Activated naive CD8-positive, alpha-beta T cell treated with anti-CD3 and anti-CD28 coated beads for 36 hours (primary cell): ENCODE data around the gene GGCX. TPM values are rescaled to one million over a fixed set of nuclear protein-coding genes. Genes with fewer than 3 reads are reported as not detected.
"Not testable (repeated sequence)": the region's sequence is repeated elsewhere in the genome, so short reads cannot be mapped to it uniquely, and the experiment has no call there.

Experiments used
- DNase-seq: peaks from one replicate; pipeline ENCODE4 v3.0.0; 2021
- H3K27ac Mint-ChIP-seq: one replicate; pipeline ENCODE4 v1.8.0; 2022; ENCODE audit warnings: mild to moderate bottlenecking, moderate library complexity, mixed read lengths
- H3K27me3 Mint-ChIP-seq: one replicate; pipeline ENCODE4 v1.8.0; 2022; ENCODE audit warnings: mild to moderate bottlenecking, mixed read lengths
- H3K36me3 Mint-ChIP-seq: one replicate; pipeline ENCODE4 v1.8.0; 2021; ENCODE audit warnings: mild to moderate bottlenecking, mixed read lengths
- H3K4me1 Mint-ChIP-seq: one replicate; pipeline ENCODE4 v1.8.0; 2021; ENCODE audit warnings: mixed read lengths
- H3K4me3 Mint-ChIP-seq: one replicate; pipeline ENCODE4 v1.8.0; 2022; ENCODE audit warnings: mild to moderate bottlenecking, moderate library complexity, mixed read lengths
- H3K9me3 Mint-ChIP-seq: one replicate; pipeline ENCODE4 v1.8.0; 2022; ENCODE audit warnings: mixed read lengths
- total RNA-seq, 2 experiments: library from RNA; stranded (reverse); gene quantifications; one replicate each; pipeline ENCODE4 v1.2.3, GENCODE V29; 2021

The GGCX gene
- total RNA-seq, 2 experiments from 2014 or later = 19.6 to 19.9 TPM

- peak overlapping the region; percentile 95 for H3K27ac Mint-ChIP-seq
- peaks cover 40% of the 10 kb centered on the region for H3K4me1 Mint-ChIP-seq
- H3K27me3 Mint-ChIP-seq, DNase-seq, H3K36me3 Mint-ChIP-seq, H3K9me3 Mint-ChIP-seq: not testable (repeated sequence)
- H3K4me3 Mint-ChIP-seq = peak overlapping the region; percentile 98
Observed at GRCh38 chr2:85560403-85560726, 928 bp downstream of the GGCX start.

- peaks cover 5% of the 10 kb centered on the region for H3K36me3 Mint-ChIP-seq
- no peak overlapping the region for H3K4me3 Mint-ChIP-seq
- no peaks in the 10 kb centered on the region for H3K9me3 Mint-ChIP-seq
- H3K27me3 Mint-ChIP-seq = no peaks in the 10 kb centered on the region
- peaks cover 33% of the 10 kb centered on the region for H3K4me1 Mint-ChIP-seq
- DNase-seq = no peak
- no peak overlapping the region for H3K27ac Mint-ChIP-seq
Observed at GRCh38 chr2:85558160-85558559, 3.1 kb downstream of the GGCX start.

GRCh38 chr2:85557130-85557529 is 4.2 kb downstream of the GGCX start:
- H3K9me3 Mint-ChIP-seq = no peaks in the 10 kb centered on the region
- no peaks in the 10 kb centered on the region for H3K27me3 Mint-ChIP-seq
- no peak overlapping the region for H3K4me3 Mint-ChIP-seq
- H3K27ac Mint-ChIP-seq = no peak overlapping the region
- peaks cover 29% of the 10 kb centered on the region for H3K4me1 Mint-ChIP-seq
- peaks cover 5% of the 10 kb centered on the region for H3K36me3 Mint-ChIP-seq
- no peak for DNase-seq

- H3K27me3 Mint-ChIP-seq = no peaks in the 10 kb centered on the region
- DNase-seq = no peak
- no peaks in the 10 kb centered on the region for H3K9me3 Mint-ChIP-seq
- no peak overlapping the region for H3K4me3 Mint-ChIP-seq
- H3K36me3 Mint-ChIP-seq = peaks cover 11% of the 10 kb centered on the region
- H3K27ac Mint-ChIP-seq = no peak overlapping the region
- peaks cover 18% of the 10 kb centered on the region for H3K4me1 Mint-ChIP-seq
Observed at GRCh38 chr2:85554980-85555612, 6.2 kb downstream of the GGCX start.

GRCh38 chr2:85553184-85553583 is 8.1 kb downstream of the GGCX start:
- Mint-ChIP-seq H3K9me3 (no peaks in the 10 kb centered on the region), H3K4me3 (no peak overlapping the region), H3K36me3 (peaks cover 8% of the 10 kb centered on the region), H3K4me1 (peaks cover 1% of the 10 kb centered on the region), H3K27ac (no peak overlapping the region), H3K27me3 (no peaks in the 10 kb centered on the region)
- DNase-seq = no peak

- Mint-ChIP-seq H3K9me3 (no peaks in the 10 kb centered on the region), H3K27ac (no peak overlapping the region), H3K36me3 (peaks cover 8% of the 10 kb centered on the region), H3K4me3 (no peak overlapping the region), H3K4me1 (no peaks in the 10 kb centered on the region), H3K27me3 (no peaks in the 10 kb centered on the region)
- peak; percentile 78 for DNase-seq
Observed at GRCh38 chr2:85551698-85552678, 9.3 kb downstream of the GGCX start.

GRCh38 chr2:85550486-85550885 is 10.8 kb downstream of the GGCX start:
- no peaks in the 10 kb centered on the region for H3K9me3 Mint-ChIP-seq
- no peaks in the 10 kb centered on the region for H3K4me1 Mint-ChIP-seq
- H3K27ac Mint-ChIP-seq = no peak overlapping the region
- H3K4me3 Mint-ChIP-seq = no peak overlapping the region
- DNase-seq = no peak
- peaks cover 6% of the 10 kb centered on the region for H3K36me3 Mint-ChIP-seq
- H3K27me3 Mint-ChIP-seq = no peaks in the 10 kb centered on the region

GRCh38 chr2:85549826-85550225 is 11.5 kb downstream of the GGCX start:
- DNase-seq = no peak
- Mint-ChIP-seq H3K4me3 (no peak overlapping the region), H3K4me1 (peaks cover 2% of the 10 kb centered on the region), H3K27me3 (no peaks in the 10 kb centered on the region), H3K27ac (no peak overlapping the region), H3K9me3 (no peaks in the 10 kb centered on the region), H3K36me3 (peaks cover 10% of the 10 kb centered on the region)

GRCh38 chr2:85549095-85549494 is 12.2 kb downstream of the GGCX start:
- peaks cover 16% of the 10 kb centered on the region for H3K36me3 Mint-ChIP-seq
- H3K4me3 Mint-ChIP-seq = no peak overlapping the region
- H3K27ac Mint-ChIP-seq = no peak overlapping the region
- H3K4me1 Mint-ChIP-seq = peaks cover 5% of the 10 kb centered on the region
- no peaks in the 10 kb centered on the region for H3K9me3 Mint-ChIP-seq
- DNase-seq = no peak
- H3K27me3 Mint-ChIP-seq = no peaks in the 10 kb centered on the region

GRCh38 chr2:85548608-85548900 is 12.7 kb downstream of the GGCX start:
- no peaks in the 10 kb centered on the region for H3K27me3 Mint-ChIP-seq
- no peak overlapping the region for H3K27ac Mint-ChIP-seq
- H3K9me3 Mint-ChIP-seq = no peaks in the 10 kb centered on the region
- no peak overlapping the region for H3K4me3 Mint-ChIP-seq
- H3K4me1 Mint-ChIP-seq = peaks cover 5% of the 10 kb centered on the region
- no peak for DNase-seq
- H3K36me3 Mint-ChIP-seq = peaks cover 21% of the 10 kb centered on the region

- Mint-ChIP-seq H3K36me3 (peaks cover 25% of the 10 kb centered on the region), H3K4me3 (no peak overlapping the region), H3K27me3 (no peaks in the 10 kb centered on the region), H3K4me1 (peaks cover 8% of the 10 kb centered on the region), H3K9me3 (no peaks in the 10 kb centered on the region), H3K27ac (no peak overlapping the region)
- DNase-seq = no peak
Observed at GRCh38 chr2:85547859-85548607, 13.3 kb downstream of the GGCX start.

GRCh38 chr2:85547089-85547858 is 14.0 kb downstream of the GGCX start:
- Mint-ChIP-seq H3K4me3 (no peak overlapping the region), H3K36me3 (peaks cover 33% of the 10 kb centered on the region), H3K9me3 (no peaks in the 10 kb centered on the region), H3K4me1 (peaks cover 16% of the 10 kb centered on the region), H3K27me3 (no peaks in the 10 kb centered on the region), H3K27ac (peak overlapping the region; percentile 25)
- no peak for DNase-seq

GRCh38 chr2:85545780-85546240 is 15.5 kb downstream of the GGCX start:
- no peak for DNase-seq
- no peaks in the 10 kb centered on the region for H3K9me3 Mint-ChIP-seq
- H3K36me3 Mint-ChIP-seq = peaks cover 44% of the 10 kb centered on the region
- H3K4me1 Mint-ChIP-seq = peaks cover 30% of the 10 kb centered on the region
- H3K4me3 Mint-ChIP-seq = no peak overlapping the region
- H3K27me3 Mint-ChIP-seq = no peaks in the 10 kb centered on the region
- H3K27ac Mint-ChIP-seq = peak overlapping the region; percentile 52

GRCh38 chr2:85544915-85545779 is 16.1 kb downstream of the GGCX start:
- H3K27me3 Mint-ChIP-seq, H3K4me3 Mint-ChIP-seq, DNase-seq, H3K9me3 Mint-ChIP-seq: not testable (repeated sequence)
- H3K4me1 Mint-ChIP-seq = peaks cover 37% of the 10 kb centered on the region
- H3K27ac Mint-ChIP-seq = peak overlapping the region; percentile 52
- H3K36me3 Mint-ChIP-seq = peaks cover 48% of the 10 kb centered on the region
